A549 (cell line): ENCODE data around the gene SPACDR.

Source experiments
- EP300 ChIP-seq, 2 experiments: fragments of >200 bp; sonication (Bioruptor Twin); formaldehyde crosslinking; IDR thresholded peaks; 2 replicates in 1 of 2; 3 replicates in 1 of 2; pipeline ENCODE4 v1.6.1; 2016 to 2017
- POLR2A ChIP-seq: IDR thresholded peaks from 2 replicates; pipeline ENCODE4 v1.6.1; 2012; ENCODE audit warnings: mild to moderate bottlenecking, low read length
- TF ChIP-seq, protein P1 (sequence below): fragments of >200 bp; sonication (Bioruptor Twin); formaldehyde crosslinking; IDR thresholded peaks from 3 replicates; pipeline ENCODE4 v1.5.1; 2016

DNA sequence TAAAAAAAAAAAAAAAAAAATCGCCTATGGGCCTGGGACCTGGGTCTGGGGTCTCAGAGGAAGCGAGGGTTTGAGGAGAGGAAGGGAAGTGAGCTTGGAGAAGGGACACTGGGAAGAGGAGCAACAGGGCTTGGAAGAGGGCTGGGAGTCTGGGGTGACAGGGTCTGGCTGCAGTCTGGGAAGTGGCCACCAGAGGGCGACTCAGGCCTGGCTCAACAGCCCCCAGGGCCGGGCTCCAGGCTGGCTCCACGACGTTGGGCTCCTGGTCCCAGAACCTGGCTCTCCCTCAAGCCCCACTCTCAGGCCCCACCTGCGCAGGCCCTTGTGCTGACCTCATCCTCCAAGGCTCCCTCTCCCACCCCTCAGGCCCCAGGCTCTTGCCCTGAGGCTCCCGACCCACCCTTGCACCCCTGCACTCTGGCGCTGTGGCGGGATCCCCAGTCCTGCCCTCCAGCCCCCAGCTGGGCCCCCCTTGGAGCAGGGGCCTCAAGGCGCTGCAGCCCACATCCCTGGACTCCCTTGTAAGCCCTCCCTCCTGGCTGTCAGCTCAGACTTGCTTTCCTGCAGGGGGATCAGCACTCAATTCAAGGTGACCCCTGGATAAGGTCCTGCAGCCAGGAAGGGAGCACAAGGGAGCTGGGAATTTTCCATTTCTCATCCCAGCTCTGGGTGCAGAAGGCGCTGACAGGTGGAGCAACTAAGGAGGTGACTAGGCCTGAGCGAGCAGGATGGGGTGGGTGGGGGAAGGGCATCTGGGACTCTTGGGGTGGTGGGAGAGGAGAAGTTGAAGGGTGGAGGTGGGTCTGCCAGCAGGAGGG lies 5.4 kb upstream of the SPACDR start:
- TF ChIP-seq EP300 (IDR thresholded peaks at IDR 0.05) (no peak), POLR2A (no peak)
- TF ChIP-seq, protein P1, sequence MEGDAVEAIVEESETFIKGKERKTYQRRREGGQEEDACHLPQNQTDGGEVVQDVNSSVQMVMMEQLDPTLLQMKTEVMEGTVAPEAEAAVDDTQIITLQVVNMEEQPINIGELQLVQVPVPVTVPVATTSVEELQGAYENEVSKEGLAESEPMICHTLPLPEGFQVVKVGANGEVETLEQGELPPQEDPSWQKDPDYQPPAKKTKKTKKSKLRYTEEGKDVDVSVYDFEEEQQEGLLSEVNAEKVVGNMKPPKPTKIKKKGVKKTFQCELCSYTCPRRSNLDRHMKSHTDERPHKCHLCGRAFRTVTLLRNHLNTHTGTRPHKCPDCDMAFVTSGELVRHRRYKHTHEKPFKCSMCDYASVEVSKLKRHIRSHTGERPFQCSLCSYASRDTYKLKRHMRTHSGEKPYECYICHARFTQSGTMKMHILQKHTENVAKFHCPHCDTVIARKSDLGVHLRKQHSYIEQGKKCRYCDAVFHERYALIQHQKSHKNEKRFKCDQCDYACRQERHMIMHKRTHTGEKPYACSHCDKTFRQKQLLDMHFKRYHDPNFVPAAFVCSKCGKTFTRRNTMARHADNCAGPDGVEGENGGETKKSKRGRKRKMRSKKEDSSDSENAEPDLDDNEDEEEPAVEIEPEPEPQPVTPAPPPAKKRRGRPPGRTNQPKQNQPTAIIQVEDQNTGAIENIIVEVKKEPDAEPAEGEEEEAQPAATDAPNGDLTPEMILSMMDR, result peak; percentile 83
